ENCODE data around the gene TBC1D2. TPM values are rescaled to one million over a fixed set of nuclear protein-coding genes. Genes with fewer than 3 reads are reported as not detected.

TBC1D2 gene
- total and polyA plus RNA-seq, 2 experiments from 2014 or later = 3.7 to 6.8 TPM

- no peaks in the 10 kb centered on the region for H4K20me1 ChIP-seq (replicated peaks; ENCODE audit: insufficient read depth)
- no peaks in the 10 kb centered on the region for H3K79me2 ChIP-seq (replicated peaks; ENCODE audit: insufficient read depth)
- no peak overlapping the region; the same call in 1 of the 2 replicates for H3K27ac Mint-ChIP-seq
- DNase-seq (ENCODE audit: low spot score) = peak; percentile 32
- no peak overlapping the region for H2AFZ ChIP-seq
- H3F3A ChIP-seq (replicated peaks; ENCODE audit: low read depth) = peaks cover 18% of the 10 kb centered on the region
- peaks cover 10% of the 10 kb centered on the region for H3K27me3 Mint-ChIP-seq (ENCODE audit: insufficient read depth, low read depth, poor library complexity)
- peaks cover 27% of the 10 kb centered on the region for H3K36me3 Mint-ChIP-seq (ENCODE audit: low read depth)
- H3K4me1 Mint-ChIP-seq = peaks cover 51% of the 10 kb centered on the region
- no peak; the same call in 1 of the 3 replicates for ATAC-seq
- no peaks in the 10 kb centered on the region for H3K9me3 Mint-ChIP-seq
- H3K4me3 Mint-ChIP-seq = no peak overlapping the region
- H3K36me3 ChIP-seq (ENCODE audit: insufficient read depth) = no peaks in the 10 kb centered on the region
- H3K4me3 ChIP-seq = no peak overlapping the region
- H3K4me2 ChIP-seq = no peak overlapping the region
- H3K4me1 ChIP-seq (ENCODE audit: insufficient read depth) = peaks cover 31% of the 10 kb centered on the region
- H3K9me2 ChIP-seq (ENCODE audit: insufficient read depth) = no peaks in the 10 kb centered on the region
- TF ChIP-seq POLR2AphosphoS5 (IDR thresholded peaks at IDR 0.05; ENCODE audit: low read depth) = no peak
- no peak for TF ChIP-seq STAT1 (IDR thresholded peaks at IDR 0.05; ENCODE audit: unreplicated experiment)
- no peak for TF ChIP-seq EZH2phosphoT487 (IDR thresholded peaks at IDR 0.05; ENCODE audit: unreplicated experiment)
- no peak for TF ChIP-seq EZH2 (IDR thresholded peaks at IDR 0.05; ENCODE audit: low read depth, unreplicated experiment)
- no peak for TF ChIP-seq ETS1 (IDR thresholded peaks at IDR 0.05)
- TF ChIP-seq, protein P1, sequence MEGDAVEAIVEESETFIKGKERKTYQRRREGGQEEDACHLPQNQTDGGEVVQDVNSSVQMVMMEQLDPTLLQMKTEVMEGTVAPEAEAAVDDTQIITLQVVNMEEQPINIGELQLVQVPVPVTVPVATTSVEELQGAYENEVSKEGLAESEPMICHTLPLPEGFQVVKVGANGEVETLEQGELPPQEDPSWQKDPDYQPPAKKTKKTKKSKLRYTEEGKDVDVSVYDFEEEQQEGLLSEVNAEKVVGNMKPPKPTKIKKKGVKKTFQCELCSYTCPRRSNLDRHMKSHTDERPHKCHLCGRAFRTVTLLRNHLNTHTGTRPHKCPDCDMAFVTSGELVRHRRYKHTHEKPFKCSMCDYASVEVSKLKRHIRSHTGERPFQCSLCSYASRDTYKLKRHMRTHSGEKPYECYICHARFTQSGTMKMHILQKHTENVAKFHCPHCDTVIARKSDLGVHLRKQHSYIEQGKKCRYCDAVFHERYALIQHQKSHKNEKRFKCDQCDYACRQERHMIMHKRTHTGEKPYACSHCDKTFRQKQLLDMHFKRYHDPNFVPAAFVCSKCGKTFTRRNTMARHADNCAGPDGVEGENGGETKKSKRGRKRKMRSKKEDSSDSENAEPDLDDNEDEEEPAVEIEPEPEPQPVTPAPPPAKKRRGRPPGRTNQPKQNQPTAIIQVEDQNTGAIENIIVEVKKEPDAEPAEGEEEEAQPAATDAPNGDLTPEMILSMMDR (conservative IDR thresholded peaks at IDR 0.05; ENCODE audit: low read depth in 2 of 2) = no peak
- TF ChIP-seq REST (IDR thresholded peaks at IDR 0.05; ENCODE audit: unreplicated experiment) = no peak
- no peak for TF ChIP-seq ZNF114 (CRISPR knock-in tag; IDR thresholded peaks at IDR 0.05)
- no peak for TF ChIP-seq ZNF331 (CRISPR knock-in tag; IDR thresholded peaks at IDR 0.05; ENCODE audit: low read depth)
- no peak overlapping the region for H3K27ac ChIP-seq (ENCODE audit: low read depth)
- H3K27me3 ChIP-seq (ENCODE audit: insufficient read depth) = no peaks in the 10 kb centered on the region
Observed at GRCh38 chr9:98220911-98221310, 34.5 kb downstream of the TBC1D2 start.
